SKM-1 (cell line): ENCODE measurements around the gene MMGT1.
A peak's percentile ranks its signal among the peaks of the same experiment; 100 is the strongest.

ENCODE experiments used
- DNase-seq: peaks from one replicate; lab custom pipeline; 2025; ENCODE audit not compliant: unreplicated experiment; lab: John Stamatoyannopoulos, UW

Gene MMGT1

DNA sequence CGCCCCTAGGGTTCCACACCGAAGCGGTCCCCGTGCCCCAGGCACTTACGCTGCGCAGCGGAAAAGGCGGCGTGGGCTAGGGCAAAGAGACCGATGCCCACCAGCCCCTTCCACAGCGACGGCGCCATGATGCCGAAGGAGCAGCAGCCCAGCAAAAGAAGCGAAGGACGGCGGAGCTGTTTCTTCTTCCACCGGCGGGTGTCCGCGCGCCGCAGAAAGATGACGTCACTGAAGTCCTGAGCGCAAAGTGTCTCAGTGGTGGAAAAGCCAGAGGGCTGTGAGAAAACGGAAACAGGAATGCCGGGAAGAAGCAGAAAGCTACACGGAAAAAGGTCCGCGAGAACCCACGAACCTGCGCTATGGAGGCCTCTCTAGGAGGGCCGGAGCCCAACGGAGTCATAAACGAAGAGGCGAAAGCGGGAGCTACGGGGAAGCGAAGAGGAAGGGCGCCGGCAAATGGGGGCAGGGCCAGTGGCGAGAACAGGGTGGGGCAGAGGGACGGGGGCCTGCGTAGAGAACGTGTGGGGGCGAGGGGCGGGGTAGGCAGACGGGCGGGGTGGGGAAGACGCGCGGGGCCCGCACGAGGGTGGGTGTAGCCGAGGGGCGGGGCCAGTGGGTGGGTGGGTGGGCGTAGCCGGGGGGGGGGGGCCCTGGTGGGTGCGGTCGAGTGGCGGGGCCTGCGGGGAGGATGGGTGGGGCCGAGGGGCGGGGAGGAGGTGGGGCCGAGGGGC, at the start of gene MMGT1:
Gene MMGT1, minus strand, starts transcription at position 441 of the 731 bp plus-strand sequence. Its CDS starts 313 bp downstream, at position 128.
- DNase-seq: peak; percentile 54

DNA sequence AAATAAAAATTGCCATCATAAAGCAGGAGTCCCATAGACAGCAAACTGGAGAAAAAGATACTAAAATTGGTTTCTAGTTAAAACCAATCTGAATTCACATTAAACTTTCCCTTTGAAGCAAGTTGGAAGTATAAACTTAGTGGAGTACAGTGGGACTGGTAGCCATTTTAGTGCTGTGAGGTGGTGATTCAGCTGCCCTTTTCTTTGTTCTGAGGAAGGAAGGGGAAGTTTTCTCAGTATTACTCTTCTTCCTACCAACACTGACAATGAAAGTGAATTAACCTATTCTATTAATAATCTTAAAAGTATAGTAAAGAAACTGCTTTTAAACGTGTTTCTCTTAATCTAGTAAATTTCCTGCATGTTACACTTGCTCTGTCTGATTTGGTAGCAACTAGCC, 48.1 kb upstream of the MMGT1 start:
- DNase-seq: no peak

GRCh38 chrX:136021160-136021559, 47.4 kb upstream of the MMGT1 start:
- DNase-seq: no peak

DNA sequence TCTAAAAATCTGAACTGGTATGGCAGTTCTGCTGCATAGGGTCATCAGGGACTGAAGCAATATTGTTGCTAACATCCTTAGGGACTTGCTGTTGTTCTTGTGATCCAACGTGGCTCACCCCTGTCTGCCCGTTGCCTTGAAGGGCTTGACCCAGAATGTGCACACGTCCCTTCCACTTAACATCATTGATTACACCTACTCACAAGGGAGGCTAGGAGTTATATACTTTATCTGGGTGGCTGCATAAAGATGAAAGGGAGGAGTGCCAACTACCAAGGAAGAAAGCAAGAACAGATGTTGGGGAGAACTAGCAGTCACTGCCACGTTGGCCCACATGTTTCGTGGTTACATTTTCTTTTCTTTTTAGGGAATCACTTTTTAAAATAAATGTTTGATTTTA, 45.4 kb upstream of the MMGT1 start:
- no peak for DNase-seq

GRCh38 chrX:136016881-136017280, 43.1 kb upstream of the MMGT1 start:
- no peak for DNase-seq

DNA sequence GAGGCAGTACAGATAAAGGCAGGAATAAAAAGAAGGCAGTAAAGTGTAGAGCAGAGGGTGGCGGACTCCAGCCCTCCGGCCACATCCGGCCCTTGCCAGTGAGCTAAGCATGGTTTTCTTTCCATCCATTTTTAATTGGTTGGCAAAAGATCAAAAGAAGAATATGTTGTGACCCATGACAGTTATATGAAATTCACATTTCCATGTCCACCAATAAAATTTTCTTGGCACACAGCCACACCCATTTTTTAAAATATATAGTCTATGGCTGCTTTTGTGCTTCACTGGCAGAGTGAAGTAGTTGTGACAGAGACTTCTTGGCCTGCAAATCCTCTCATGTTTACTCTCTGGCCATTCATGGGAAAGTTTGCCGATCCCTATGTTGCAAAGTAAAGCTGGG, 41.2 kb upstream of the MMGT1 start:
- DNase-seq: no peak

DNA sequence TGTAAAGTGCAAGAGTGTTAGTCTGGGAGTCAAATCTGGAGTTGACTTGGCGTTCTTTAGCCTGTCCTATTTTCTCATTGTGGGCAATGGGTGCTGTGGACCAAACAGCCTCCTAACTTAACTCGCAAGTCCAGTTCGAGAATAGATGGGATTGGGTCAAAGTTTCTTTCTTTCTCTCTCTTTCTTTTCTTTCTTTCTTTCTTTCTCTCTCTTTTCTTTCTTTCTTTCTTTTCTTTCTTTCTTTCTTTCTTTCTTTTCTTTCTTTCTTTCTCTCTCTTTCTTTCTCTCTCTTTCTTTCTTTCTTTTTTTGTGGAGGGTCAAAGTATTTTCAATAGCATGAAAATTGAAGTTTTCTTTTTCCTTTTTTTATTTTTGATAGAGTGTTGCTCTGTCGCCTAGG, 14.5 kb upstream of the MMGT1 start:
- no peak for DNase-seq

DNA sequence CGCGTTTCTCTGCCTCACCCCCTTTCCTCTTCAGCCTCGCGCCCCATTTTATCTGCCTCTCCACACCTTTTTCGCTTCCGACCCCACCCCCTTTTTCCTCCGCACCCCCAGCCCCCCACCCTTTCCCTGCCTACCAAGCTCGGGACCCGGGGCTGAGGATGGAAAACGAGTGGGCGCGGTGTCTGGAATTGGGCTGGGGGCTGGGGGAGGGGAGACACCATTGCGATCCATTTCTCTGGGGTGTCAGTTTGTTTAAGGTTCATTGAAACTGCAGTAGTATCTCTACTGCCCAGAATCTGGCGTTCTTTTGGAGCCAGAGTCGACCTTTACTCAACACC, 12.2 kb upstream of the MMGT1 start:
- DNase-seq: no peak

DNA sequence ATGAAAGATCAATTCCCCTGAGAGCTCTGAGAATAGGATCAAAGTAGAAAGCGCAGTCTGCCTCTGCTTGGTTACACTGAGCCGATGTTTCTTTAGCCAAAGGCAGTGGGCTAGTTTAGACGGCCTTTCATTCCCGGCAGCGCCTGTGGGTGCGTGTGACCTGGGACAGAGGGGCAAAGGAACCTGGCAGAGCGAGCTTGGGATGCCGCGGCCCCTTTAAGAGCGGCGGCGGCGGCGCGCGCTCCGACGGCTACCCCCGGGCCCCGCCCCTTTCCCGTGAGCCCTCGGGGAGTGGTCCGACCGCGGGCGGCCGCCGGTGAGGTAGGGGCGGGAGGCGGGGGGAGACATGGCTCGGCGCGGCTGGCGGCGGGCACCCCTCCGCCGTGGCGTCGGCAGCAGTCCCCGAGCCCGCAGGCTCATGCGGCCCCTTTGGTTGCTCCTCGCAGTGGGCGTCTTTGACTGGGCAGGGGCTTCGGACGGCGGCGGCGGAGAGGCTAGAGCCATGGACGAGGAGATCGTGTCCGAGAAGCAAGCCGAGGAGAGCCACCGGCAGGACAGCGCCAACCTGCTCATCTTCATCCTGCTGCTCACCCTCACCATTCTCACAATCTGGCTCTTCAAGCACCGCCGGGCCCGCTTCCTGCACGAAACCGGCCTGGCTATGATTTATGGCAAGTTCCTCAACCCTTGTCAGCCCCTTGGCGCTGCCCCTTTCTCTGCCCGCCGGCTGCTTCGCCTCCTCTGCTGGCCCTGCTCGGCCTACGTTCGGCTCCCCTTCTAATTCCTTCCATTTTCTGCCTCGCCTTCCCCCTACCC, 11.6 kb upstream of the MMGT1 start, which contains the start of gene SLC9A6:
Gene SLC9A6, plus strand, starts transcription at position 279 of the 816 bp plus-strand sequence. Its CDS starts 224 bp downstream, at position 503.
- no peak for DNase-seq

- DNase-seq: no peak
These were observed 11.0 kb upstream of the MMGT1 start for GRCh38 chrX:135984791-135985156.

DNA sequence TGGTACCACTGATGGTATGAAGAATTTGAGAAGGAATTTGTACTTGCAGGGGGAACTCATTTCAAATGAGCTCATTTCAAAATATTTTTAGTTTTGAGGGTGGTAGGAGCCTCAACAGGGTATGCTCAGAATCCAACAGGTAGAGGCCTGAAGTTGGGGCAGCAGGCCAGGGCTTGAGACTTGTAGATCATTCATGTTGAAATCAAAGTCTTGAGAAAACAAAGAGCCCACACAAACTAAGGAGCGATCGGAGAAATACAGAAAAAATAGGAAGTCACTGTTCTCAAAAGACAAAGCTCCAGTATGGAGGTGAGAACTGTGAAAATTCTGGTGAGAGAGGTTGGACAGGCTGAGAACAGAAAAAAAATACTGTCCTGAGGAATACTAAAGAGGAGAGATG, 10.5 kb upstream of the MMGT1 start:
- DNase-seq: no peak

DNA sequence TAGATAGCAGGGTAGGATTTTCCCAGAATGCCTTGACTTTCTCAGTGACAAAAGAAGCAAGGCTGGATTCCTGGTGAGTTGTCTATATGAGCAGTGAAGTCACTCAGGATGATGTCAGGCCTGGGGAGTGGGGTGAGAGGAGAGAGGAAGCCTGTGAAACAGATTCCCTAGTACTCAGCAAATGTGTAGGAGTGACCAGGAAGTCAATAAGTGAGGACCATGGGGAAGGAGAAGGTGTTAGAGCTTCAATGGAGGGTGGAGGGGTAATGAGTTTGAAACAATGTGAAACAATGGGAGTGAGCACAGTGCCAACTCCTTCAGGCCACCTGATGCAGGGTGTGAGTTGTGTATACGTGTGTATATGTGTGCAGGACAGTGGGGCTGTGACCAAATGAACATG, 9.1 kb upstream of the MMGT1 start:
- no peak for DNase-seq

GRCh38 chrX:135981668-135982067, 7.9 kb upstream of the MMGT1 start:
- no peak for DNase-seq

GRCh38 chrX:135981010-135981409, 7.2 kb upstream of the MMGT1 start:
- DNase-seq: no peak

DNA sequence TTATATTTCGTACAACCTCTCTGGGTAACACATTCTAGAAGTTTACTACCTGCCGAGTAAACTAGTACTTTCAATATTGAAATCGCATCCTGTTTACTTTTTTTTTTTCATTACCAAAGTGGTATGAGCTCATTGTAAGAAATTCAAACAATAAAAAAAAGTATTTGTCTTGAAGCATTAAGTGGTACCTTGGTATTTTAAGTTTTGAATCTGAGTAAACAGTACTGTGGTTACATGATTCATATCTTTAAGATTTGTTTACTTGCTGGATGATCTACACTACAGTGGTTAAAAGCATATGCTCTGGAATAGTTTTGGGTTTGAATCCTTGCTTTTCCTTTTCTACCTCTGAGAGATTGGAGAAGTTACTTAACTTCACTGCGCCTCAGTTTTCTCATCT, 3.8 kb upstream of the MMGT1 start:
- no peak for DNase-seq

- no peak for DNase-seq
These were observed 1.6 kb upstream of the MMGT1 start for GRCh38 chrX:135975421-135975820.

GRCh38 chrX:135974279-135974856, 580 bp upstream of the MMGT1 start:
- no peak for DNase-seq

DNA sequence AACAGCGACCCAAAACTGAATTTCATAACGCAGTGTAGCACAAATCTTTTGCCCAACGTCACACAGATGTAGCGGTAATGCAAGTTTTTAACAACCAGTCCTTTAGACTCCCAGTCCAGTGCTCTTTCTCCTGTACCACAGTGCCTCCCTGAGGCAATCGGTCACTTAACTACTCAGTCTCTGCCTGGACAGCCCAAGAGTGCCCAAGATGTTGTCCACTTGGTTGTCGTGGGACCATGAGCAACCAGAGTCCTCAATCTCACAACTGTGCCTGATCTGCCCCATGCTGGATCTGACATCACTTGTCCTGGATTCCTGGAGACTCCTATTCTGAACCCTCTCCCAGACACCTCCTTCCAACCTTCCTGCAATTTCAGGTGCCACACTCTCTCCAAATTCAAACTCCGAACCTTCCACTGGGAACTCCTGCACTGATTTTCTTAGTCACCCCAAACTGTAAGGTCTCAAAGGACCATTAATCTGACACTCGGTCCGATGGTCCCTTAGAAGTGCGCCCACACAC, 702 bp downstream of the MMGT1 start:
- DNase-seq: no peak

DNA sequence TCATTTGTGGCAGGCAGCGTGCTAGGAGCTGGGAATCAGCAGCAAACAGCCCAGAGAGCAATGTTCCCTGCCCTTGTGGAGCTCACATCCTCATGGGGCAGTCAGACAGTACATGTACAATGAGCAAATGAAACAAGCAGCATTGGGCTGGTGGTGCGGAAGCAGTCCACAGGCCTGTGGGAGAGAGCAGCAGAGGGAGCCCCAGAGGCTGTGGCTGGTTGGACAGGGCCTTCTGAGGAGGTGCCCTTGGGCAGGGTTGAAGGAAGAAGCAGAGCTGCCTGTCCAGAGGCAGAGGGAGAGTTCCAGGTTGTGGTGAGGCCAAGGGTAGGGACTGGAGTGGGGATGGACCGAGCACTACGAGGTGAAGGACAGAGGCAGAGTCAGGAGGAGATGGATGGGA, 22.5 kb downstream of the MMGT1 start:
- no peak for DNase-seq

- no peak for DNase-seq
These were observed 29.3 kb downstream of the MMGT1 start for GRCh38 chrX:135944486-135944885.

DNA sequence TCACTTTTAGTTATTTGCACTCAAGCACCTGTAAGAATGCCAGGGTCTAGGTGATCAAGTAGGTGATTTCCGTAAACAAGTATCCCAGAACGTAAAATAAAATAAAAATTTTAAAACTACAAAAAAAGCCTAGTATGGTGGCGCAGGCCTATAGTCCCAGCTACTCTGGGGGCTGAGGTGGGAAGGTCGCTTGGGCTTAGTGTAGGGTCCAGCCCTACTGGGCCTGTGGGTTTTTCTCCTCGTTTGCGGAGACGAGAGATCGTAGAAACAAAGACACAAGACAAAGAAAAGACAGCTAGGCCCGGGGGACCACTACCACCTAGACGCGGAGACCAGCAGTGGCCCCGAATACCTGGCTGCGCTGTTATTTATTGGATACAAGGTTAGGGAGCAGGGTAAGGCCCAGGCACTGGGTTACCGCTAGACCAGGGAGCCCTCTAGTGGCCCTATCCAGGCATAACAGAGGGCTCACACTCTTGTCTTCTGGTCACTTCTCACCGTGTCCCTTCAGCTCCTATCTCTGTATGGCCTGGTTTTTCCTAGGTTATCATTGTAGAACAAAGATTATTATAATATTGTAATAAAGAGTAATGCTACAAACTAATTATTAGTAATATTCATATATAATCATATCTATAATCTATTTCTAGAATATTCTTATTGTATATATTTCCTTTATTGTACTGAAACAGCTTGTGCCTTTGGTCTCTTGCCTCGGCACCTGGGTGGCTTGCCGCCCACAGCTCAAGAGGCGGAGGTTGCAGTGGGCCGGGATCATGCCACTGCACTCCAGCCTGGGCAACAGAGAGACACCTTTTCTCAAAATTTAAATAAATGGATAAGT, 41.9 kb downstream of the MMGT1 start:
- no peak for DNase-seq
